Measurements from ENCODE around the gene HDGFL2. TPM values are rescaled to one million over a fixed set of nuclear protein-coding genes. Genes with fewer than 3 reads are reported as not detected.
"Not testable (repeated sequence)": the region's sequence is repeated elsewhere in the genome, so short reads cannot be mapped to it uniquely, and the experiment has no call there.

Gene HDGFL2
- polyA plus RNA-seq, 1 donor: 58.8 TPM

DNA sequence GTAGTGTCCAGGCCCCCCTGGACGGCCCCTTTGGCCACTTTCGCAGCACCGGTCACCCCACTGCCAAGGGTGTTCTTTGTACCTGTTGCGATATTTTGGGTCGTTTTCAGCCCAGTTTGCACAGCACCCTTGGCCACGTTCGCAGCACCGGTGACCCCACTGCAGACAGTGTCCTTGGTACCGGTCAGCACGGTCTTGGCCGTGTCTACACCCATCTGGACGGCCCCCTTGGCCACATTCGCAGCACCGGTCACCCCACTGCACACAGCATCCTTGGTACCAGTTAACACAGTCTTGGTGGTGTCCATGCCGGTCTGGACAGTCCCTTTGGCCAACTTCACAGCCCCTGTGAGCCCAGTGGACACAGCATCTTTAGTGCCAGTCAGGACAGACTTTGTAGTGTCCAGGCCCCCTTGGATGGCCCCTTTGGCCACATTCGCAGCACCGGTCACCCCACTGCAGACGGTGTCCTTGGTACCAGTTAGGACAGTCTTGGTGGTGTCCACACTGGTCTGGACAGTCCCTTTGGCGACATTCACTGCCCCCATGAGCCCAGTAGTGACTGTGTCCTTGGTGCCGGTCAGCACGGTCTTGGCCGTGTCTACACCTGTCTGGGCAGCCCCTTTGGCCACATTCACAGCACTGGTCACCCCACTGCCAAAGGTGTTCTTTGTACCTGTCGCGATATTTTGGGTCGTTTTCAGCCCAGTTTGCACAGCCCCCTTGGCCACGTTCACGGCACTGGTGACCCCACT lies 39.4 kb downstream of the HDGFL2 start:
- DNase-seq: no peak

DNA sequence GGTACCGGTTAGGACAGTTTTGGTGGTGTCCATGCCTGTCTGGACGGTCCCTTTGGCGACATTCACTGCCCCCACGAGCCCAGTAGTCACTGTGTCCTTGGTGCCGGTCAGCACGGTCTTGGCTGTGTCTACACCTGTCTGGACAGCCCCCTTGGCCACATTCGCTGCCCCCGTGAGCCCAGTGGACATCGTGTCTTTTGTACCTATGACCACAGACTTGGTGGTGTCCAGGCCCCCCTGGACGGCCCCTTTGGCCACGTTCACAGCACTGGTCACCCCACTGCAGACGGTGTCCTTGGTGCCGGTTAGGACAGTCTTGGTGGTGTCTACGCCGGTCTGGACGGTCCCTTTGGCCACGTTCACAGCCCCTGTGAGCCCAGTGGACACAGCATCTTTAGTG lies 40.0 kb downstream of the HDGFL2 start:
- DNase-seq: no peak

DNA sequence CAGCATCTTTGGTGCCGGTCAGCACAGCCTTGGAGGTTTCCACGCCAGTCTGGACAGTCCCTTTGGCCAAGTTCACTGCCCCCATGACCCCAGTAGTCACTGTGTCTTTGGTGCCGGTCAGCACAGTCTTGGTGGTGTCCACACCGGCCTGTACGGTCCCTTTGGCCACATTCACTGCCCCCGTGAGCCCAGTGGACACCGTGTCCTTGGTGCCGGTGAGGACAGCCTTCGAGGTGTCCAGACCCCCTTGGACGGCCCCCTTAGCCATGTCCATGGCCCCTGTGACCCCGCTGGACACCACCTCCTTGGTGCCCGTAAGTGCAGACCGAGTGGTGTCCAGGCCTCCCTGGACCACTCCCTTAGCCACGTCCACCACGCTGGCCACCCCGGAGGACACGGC lies 41.2 kb downstream of the HDGFL2 start:
- no peak for DNase-seq

DNA sequence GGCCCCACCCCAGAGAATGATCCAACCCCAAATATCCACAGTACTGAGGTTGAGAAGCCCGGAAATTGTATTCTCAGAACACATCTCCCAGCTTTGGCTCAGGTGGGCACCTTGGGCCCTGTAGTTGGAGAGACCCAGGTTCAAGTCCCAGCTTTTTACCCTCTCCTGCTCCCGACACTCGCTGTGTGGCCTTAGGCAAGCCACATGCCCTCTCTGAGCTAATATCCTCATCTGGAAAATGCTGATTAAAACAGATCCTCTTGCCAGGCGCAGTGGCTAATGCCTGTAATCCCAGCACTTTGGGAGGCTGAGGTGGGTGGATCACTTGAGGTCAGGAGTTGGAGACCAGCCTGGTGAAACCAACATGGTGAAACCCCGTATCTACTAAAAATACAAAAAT lies 43.6 kb downstream of the HDGFL2 start:
- DNase-seq: no peak

DNA sequence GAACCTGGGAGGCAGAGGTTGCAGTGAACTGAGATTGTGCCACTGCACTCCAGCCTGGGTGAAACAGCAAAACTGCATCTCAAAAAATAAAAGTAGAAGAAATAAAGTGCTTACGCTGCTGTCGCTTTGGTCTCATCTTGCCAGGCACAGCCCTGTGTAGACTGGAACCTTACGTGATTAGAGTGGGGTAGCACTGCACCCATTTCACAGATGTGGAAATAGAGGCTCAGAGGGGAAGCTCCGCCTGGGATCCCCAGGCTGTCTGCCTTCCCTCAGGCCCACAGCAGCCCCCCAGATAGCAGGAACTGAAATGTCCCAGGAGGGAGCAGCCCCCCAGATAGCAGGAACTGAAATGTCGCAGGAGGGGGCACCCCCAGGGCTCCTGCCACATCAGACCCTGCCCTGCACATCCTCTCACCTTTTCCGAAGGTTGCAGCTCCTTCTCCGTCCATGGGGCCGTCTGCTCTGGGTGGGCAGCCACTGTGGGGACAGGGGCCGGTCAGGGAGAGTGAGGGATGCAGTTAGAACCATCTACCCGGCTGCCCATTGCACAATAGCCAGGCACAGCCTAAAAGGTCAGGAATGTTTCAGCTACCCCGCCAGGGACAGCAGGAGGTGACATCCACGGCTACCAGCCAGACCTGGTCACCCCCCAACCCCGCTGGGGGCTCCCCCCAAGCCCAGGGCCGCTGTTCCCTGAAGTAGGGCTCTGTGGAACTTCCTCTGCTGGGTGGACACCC lies 44.3 kb downstream of the HDGFL2 start:
- DNase-seq: no peak

DNA sequence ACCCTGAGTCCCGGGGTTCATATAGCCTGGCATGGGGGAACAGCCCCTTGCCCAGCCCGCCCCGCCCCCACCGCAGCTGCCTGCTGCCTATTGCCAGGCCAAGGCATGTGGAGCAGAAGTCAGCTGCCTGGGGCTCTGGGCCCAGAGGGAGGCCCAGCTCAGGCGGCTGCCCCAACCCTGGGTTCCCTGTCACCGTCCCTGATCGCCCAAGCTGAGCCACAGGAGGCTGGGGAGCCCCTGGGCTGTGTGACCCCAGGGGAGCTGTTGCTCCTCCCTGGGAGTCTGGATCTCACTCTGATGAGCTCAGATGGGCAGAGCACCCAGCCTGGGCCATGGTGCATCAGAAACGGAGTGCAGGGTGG lies 44.8 kb downstream of the HDGFL2 start:
- no peak for DNase-seq

DNA sequence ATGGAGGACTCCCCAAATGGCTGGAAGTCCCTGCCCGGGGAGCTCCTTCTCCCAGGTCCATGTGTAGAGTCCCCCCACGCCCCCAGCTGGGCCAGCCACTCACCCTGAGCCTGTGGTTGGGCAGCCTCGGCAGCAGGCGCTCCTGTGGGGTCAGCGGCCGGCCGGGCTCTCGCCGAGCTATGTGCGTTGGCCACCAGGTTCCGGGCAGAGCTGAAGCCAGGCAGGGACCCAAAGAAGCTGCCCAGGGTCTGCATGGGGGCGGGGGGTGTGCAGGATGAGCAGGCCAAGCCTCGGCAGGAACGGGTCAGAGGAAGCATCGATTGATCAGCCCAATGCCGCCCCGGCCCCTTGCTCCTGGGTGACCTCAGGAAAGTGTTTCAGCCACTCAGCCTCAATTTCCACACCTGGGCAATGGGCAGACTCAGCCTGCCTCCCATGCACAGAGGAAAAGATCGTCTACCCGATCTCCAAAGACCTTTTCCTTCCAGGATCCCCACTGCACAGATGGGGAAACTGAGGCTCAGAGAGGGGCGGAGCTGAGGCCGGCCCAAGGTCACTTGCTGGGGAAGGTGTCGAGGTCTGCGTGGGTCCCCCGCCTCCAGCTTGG lies 45.5 kb downstream of the HDGFL2 start:
- no peak for DNase-seq

DNA sequence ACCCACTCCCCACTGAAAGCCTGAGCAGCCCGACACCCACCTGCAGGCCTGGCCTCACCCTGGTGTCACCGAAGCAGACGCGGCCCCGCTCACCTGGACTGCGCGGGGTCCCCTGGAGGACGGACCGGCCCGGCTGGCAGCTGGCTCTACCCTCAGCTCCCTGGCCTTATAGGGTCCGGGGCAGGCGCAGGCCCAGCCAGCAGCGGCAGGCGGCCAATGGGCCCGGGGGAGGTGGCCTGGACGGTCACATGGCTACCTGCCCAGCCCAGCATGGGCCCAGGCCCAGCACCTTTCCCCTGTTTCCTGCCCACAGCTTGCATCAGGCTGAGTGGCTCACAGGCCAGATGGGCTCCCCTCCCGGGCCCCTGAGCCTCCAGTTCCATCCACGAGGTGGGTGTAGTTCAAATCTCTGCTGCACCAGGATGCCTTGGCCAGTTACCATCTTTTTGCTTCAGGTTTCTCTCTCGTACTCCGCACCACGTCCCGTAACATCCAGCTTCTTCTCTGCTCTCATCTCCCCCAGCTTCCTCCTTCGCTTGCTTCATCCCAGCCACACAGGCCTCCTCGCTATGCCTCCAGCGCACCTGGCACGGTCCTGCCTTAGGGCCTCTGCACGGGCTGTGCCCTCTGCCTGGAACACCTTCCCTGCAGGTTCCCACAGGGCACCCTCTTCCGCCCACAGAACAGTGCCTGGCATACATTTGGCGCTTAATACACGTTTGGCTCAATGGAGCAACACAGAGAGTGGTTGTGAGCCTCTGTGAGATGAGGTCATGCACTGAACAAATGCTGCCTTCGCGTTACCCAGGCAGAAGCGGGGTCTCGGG lies 46.5 kb downstream of the HDGFL2 start, which contains the start of gene PLIN4:
Gene PLIN4, minus strand, starts transcription at position 142 of the 827 bp plus-strand sequence. CDS start 214 bp downstream, outside the sequence.
- no peak for DNase-seq

DNA sequence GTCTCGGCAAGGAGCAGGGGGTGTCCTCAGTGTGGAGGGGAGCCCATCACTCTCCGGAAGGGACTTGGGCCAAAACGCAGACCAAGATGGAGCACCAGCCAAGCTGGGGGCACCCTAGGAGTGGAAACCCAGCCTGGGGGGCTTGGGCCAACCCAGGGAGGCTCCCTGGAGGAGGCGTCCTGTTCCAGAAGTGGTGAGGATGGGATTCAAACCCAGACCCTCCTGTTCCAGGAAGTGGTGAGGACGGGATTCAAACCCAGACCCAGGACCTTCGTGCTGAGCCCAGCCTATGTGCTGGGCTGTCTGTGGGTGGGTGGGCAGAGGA lies 47.0 kb downstream of the HDGFL2 start:
- no peak for DNase-seq

DNA sequence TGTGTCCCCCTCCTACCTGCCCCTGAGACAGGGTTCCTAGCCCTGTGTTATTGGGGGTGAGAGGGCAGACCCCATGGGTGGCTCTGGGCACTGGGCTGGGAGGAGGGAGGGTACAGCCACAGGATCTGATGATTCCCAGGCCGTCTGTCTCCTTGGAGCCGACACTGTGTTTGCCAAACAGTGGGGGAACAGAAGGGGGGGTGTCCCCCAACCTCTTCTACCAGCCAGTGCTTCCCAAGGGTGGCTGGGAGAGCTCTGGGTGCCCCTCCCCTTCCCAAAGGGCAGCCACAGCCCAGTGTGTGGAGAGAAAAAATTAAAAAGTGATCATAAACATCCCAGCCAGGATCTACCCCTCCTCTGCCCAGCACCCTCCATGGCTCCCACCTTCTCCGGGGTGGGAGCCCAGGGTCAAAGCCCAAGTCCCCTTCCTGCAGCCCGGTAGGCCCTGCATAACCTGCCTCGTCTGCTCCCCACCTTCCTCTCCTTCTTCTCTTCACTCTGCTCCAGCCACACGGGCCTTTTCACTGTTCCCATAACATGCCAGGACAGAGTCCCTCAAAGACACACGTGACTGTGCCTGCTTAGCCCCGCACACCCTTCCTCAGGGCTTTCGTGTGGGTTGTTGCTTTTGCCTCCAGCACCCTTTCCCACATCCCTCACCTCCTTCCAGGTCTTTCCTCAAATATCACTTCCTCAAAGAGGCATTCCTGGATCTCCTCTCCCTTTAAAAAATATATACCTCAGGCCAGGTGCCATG lies 47.6 kb downstream of the HDGFL2 start:
- DNase-seq: no peak

DNA sequence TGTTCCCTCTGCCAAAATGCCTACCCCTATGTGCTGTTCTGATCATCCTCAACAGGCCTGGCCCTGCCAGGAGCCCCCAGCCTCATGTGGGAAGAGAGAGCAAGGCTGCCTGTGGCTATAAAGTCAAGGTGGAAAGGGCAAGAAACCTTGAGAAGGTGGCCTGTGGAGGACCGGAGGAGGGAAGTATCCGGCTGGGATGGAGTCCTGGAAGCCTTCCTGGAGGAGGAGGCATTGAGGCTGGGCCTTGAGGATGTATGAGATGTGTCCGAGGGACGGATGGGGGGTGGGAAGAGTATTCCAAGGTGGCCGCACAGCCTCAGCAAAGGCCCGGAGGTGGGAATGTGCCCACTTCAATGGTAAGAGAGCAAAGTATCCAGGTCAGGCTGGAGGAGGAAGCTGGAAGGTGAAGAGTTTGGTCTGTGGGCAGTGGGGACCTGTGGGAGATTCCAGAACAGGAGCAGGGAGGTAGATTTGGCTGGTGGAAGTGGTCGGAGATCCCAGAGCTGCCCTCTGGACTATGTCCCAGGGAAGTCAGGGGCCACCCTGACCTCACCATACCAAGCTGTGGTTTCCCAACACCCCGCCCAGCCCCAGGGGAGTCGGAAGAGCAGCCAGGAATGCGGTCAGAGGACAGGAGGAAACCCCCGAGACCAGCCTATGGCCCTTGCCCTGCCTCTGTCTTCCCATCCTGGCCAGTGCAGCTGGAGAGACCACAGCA lies 49.2 kb downstream of the HDGFL2 start:
- DNase-seq: no peak

DNA sequence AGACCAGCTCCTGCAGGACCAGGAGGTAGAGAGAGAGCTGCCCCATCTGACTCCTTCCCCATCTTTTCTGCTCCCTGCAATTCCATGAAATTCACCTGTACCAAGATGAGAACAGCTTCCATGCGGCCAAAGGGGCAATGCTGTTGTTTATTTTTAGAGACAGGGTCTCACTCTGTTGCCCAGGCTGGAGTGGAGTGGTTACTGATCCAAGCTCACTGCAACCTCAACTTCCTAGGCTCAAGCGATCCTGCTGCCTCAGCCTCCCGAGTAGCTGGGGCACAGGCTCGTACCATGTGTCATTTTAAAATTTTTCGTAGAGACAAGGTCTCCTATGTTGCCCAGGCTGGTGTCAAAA lies 49.8 kb downstream of the HDGFL2 start:
- no peak for DNase-seq

DNA sequence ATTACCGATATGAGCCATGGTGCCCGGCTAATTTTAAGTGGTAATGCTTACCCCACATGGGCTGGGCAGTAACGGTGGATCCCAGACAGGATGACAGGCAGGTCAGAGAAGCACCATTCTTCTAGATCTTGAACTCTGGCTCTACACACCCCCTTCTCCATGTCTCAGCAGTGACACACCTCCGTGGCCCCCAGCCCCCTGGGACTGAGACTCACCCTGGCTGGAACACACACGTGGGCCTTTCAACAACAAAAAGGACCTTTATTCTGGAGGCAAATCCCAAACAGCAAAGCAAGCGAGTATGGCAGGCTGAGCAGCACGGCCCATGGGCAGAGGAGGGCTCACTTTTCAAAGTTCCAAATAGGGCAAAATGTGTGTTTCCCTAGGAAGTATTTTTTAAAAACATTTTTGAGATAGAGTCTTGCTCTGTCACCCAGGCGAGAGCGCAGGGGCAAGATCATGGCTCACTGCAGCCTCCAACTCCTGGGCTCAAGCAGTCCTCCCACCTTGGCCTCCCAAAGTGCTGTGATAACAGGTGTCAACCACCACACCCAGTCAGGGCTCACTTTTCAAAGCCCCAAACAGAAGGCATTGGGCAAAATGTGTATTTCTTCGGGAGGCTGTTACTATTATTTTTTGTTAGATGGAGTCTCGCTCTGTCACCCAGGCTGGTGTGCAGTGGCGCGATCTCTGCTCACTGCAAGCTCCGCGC lies 50.4 kb downstream of the HDGFL2 start:
- DNase-seq: no peak

DNA sequence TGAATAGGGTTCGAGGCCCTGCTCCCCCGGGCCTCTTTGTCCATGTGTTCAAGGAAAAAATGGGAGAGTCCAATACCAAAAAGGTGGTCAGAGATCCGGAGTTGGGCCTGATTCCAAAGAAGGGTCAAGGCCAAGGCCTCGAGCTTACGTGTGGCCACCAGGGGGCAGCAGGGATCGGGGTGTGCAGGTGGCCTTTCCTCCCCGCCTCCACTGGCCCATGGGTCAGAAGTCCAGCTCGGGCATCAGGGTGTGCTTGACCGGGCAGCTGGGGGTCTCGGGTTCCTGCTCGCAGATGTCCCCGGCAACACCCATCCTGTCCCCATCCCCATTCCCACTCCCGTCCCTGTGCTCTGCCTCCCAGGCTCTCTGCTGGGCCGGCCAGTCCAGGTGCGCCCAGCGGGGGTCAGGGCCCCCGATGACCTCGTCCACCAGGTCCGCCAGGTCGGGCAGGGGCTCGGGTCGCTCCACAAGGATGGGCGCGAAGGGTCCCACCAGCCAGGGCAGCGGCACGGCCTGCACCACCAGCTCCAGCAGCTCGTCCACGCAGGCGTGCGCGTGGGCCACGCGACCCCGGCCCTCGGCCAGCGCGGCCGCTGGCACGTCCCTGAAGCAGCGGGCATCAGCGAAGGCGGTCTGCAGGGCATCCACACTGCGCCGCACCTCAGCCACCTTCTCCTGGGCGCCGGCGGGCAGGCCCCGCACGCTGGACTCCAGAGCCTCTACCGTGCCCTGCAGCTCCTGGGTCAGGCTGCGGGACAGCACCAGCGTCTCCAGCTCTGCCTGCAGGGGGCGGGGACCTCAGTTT lies 51.4 kb downstream of the HDGFL2 start:
- DNase-seq: no peak

DNA sequence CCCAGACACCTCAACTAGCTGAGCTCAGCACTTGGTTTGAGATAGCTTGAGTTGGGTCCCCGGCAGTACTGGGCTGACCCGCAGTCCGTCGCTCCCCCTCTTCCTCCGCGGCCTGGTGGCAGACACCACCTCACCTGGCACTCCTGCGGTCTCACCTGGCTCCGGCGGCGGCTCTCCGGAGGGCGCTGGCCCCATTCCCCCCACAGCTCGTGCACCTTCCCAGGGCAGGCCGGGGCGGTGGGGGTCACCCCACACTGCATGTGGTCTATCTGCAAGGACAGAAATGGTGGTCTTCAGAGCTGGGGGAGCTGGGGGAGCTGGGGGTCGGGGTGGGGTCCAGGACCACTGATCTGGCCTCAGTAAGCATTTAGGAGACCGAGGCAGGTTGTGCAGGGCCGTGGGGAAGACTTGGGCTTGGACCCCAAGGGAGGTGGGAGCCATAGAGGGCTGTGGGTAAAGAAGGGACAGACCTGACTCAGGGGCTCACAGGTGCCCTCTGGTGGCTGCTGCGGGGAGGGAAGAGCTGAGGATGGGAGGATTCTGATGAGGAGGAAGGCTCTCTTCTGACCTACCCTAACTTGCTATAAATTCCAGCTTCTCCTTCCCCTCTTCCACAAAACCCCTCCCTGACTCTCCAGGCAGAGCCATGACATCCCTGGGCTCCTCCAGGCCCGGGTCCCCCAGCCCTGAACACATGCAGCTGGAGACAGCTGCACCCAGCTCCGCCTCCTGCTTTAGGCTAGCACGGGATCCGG lies 52.9 kb downstream of the HDGFL2 start:
- no peak for DNase-seq

DNA sequence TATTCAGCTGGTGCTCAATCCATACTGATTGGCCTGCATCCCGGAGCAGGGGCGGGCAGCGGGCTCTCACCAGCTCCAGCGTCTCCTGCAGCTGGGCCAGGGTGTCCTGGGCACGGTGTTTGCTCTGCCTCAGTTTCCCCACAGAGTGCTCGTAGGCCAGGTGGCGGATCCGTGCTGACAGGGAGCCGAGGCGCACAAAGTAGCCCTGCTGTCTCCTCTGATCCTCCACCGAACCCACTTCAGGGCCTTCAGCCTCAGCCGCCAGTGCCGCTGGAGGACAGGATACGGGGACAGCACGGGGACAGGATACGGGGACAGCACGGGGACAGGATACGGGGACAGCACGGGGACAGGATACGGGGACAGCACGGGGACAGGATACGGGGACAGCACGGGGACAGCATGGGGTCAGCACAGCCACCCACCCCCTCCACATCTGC lies 53.5 kb downstream of the HDGFL2 start:
- DNase-seq: no peak

DNA sequence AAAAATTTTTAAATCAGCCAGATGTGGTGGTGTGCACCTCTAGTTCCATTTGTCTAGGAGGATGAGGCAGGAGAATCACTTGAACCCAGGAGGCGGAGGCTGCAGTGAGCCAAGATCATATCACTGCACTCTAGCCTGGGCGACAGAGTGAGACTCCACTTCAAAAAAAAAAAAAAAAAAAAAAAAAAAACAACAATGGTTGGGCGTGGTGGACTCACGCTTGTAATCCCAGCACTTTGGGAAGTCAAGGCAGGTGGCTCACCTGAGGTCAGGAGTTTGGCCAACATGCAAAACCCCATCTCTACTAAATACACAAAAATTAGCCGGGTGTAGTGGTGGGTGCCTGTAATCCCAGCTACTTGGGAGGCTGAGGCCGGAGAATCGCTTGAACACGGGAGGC lies 55.3 kb downstream of the HDGFL2 start:
- DNase-seq: not testable (repeated sequence)

DNA sequence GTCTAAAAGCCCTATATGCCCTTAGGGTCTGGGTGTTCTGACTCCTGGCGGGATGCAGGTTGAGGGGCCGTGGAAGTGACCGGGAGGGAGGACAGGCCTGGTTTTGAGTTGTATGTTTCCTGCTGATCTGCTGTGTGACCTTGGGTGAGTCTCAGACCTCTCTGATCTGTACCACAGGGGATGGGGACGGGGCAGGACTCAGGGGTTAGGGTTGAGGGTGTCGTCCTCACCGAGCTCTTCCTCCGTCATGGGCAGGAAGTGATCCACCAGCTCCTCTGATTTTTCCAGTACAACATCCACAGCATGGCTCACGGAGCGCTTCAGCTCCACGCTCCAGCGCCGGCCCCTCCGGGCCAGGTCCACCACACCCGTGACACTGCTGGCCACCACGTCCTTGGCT lies 56.7 kb downstream of the HDGFL2 start:
- DNase-seq: no peak
